Measurements from ENCODE around the gene MAP3K3.

Gene MAP3K3

DNA sequence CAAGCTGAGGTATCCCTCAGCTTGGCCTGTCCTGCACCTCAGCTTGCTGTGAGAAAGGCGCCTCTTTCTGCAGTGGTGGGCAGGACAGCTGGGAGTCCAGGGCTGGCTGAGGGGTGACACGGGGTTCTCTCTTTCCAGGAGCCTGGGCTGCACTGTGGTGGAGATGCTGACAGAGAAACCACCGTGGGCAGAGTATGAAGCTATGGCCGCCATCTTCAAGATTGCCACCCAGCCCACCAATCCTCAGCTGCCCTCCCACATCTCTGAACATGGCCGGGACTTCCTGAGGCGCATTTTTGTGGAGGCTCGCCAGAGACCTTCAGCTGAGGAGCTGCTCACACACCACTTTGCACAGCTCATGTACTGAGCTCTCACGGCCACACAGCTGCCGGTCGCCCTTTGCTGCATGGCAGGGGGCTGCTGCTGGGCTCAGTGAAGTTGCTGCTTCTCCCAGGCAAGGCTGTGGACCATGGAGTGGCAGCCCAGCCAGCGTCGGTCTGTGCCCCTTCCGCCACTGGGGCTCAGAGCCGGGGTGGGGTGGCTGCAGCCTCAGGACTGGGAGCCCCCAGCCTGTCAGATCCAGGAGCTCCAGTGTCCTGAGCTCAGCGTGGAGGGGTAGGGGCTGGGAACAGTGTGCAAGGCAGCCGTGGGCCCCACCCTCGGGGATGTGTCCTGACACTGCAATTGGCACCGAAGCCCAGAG is 71.3 kb downstream of the MAP3K3 start:
- no peak for DNase-seq (ENCODE audit: low read depth in 2 of 2)

DNA sequence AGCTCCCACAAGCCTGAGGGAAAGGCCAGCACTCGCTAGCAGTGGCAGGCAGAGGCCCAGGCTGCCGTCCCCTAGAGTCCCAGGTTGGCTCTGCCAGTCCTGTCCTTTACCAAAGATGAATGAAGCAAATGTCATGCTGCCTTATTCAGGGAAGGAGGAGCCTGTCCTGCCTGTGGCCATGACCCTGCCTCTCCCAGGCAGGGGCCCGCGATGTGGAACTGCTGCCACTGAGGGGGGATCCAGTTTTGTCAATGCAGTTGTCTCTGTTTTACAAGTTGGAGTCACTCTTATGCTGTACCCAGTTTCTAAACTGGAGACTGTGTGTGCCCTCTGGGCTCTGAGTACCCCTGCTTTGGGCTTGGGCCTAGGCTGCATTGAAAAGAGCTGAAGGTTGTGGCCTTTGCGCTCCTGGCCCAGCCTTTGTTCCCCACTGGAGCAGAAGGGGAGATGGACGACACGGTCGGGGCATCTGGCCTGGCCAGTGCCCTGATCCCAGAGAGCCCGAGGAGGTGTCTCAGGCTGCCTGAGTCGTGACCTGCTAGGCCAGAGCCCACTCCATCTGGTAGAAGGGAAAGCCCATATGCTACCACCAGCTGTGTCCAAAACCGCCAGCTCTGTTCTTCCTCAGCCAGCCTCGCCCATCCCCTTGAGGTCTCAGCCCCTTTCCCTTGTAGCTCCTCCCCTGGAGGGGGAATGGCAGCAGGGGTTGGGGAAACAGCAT is 72.2 kb downstream of the MAP3K3 start:
- DNase-seq (ENCODE audit: low read depth in 2 of 2) = no peak

DNA sequence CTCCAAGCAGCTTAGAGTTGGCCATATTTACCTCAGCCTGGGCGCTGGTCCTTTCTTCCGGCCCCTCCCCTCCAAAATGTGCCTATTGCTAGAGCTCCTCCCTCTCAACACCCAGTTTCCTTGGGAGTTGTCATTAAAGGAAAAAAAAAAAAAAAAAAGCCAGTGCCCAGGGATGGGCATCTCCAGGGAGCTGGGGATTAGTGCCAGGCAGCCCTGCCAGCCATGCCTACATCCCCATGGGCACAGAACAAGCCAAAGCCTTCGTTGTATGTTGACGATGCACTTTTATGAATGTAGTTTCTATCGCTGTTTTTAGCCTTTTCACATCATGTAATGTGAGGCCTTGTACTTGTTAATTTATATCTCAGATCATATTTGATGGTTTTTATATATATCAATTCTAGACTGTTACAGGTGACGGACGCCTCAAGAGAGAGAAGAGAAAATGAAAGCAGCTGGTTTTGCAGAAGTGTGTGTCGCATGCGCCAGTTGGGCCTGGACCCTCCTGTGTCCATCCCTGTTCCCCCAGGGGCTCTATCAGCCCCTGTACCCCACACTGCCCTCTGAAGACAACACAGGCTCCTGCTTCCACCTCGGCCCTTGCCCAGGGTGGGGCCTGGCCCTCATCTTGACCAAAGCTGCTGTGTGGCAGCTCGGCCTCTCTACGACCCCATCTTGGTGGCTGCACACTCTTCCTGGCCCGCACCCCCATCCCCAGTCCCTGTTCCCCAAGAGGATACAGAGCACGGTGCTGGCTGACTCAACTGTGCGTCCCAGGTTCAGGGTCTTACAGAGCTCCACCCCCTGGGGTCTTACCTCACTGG is 72.9 kb downstream of the MAP3K3 start:
- no peak for DNase-seq (ENCODE audit: low read depth in 2 of 2)

DNA sequence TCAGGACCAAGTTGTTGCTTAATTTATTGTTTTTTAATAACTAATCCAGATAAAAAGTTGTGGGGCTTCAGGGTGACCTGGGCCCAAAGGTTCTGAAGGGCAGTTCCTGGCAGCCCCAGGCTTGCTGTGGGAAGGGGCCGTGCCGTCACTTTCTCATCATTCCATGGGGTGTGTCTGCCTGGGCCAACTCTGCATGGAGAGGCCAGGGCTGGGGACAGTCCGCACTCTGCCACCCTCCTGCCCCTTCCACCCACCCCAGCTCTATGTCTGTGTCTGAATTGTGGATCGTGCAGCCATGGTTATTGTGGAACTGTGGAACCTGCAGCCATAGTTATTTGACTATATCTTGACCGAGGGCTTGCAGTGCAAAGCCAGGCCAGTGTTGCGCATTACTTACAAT is 73.7 kb downstream of the MAP3K3 start:
- DNase-seq (ENCODE audit: low read depth in 2 of 2) = no peak

DNA sequence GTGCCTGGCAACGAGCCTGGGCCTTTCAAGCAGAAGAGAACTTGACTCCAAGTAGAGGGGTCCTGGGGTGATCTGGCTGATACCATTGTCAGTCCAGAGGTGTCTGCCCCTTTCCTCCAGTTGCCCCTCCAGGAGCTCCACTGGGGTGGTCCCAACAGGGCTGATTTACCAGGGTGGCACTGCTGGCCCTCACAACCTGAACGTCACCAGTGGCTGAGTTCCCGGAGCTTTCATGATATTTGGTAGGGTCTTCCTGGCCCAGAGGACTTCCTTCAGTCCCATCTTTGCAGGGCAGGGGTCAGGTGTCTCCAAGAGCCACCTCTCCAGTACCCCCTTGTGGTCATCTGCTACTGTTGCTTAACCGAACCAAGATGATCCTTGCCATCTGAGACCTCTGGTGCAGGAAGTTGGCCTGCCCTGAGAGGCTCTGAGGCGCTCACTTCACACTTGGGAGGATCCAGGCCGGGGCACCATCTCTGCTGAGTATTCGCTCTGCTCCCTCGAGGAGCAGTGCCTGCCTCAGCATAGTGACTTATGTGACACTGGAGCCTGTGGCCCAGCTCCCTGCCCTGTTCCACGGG is 74.3 kb downstream of the MAP3K3 start:
- no peak for DNase-seq (ENCODE audit: low read depth in 2 of 2)

DNA sequence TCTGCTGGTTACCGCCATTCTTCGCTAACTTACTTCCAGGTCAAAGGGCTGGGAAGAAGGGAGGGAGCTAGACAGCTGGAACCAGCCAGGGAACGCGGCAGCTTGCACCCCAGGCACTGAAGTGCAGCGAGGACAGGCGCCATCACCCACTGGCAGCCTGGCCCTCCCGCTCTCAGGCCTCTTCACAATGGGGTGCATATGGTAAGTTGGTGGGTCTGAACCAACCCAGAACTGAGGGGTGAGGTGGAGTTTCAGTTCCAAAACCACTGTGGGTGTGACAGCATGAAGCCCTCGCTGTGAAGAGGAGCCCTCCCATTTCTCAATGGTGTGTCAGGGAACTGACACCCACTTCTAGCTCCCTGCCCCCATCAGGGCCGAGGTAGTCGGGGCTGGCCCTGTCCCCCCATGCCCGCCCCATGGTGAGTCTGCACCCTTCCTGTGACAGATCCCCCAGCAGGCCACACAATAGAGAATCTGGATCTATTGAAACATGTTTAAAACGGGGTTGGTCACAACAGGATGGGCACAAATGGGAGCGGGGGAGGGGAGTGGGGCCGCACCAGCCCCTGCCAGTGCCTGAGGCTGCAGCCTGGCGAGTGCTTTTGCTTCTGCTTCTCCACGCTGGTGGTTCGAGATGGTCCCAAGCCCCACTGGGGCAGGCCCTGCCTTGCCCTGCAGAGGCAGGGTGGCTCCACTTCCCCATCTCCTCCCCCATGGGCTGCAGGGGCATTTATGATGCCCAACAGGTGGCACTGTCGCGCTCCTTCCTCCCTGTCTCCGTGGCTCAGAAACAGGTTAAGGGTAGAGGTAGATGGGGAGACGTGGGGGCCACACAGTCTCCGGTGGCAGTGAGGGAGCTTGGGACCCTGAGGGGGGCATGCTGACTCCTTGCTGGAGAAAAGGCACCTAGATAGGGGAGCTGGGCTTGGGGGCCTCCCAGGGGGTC is 75.4 kb downstream of the MAP3K3 start:
- DNase-seq (ENCODE audit: low read depth in 2 of 2) = peak; percentile 64 to 65

DNA sequence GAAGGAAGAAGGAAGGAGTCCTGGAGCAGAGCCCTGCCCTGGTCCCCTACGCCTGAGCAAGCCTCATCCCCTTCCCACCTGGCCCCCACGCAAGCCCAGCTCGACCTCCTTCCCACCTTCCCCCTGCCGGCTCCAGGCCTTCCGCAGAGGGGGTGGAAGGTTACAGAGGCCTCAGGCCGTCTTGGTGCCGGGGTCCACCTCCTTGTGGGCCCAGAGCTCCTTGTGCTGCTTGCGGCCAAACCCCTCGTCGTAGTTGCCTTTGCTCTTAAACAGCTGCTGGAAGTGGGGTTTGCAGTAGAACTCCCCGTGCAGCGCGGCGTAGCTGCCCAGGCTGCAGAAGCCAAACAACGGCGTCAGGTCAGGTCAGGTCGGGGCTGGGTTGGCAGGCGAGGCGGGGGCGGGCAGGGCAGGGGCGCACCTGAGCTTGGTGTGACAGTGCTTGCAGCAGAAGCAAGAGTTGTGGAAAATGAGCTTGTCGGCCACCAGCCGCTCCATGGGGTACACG is 76.2 kb downstream of the MAP3K3 start:
- no peak for DNase-seq (ENCODE audit: low read depth in 2 of 2)

DNA sequence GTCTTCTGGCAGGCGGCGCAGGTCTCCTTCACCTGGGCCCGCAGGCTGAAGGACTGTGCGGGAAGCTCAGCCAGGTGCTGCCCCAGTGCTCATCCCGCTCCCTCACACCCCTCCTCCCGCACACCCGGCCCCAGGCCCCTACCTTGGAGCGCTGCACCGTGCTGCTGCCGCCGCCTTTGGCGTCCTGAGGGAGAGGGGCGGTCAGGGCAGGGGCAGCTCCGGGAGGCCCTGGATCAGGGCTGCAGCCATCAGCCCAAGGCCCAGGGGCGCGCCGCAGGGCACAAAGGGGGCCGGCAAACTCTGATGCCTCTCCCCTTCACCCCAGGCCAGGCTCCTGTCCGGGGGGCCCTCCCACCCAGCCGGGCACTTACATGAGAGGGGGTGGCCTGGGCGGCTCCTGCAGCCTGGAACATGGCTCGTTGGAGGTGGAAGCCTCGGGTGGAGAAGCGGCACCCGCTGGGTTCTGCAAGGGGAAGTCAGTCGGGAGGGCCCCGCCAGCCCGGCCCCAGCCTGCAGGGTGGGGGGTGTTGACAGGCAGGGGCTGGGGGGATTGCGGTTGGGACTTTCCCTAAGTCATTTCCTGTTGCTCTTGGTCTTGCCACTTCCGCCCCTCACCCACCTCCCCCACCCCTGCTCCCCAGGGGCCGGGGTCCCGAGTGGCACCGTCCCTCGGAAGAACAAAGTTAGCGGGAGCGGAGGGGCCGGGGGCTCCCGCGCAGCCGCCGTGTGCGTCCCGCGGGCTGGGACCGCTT is 76.8 kb downstream of the MAP3K3 start:
- DNase-seq (ENCODE audit: low read depth in 2 of 2) = peak; percentile 76 to 86

DNA sequence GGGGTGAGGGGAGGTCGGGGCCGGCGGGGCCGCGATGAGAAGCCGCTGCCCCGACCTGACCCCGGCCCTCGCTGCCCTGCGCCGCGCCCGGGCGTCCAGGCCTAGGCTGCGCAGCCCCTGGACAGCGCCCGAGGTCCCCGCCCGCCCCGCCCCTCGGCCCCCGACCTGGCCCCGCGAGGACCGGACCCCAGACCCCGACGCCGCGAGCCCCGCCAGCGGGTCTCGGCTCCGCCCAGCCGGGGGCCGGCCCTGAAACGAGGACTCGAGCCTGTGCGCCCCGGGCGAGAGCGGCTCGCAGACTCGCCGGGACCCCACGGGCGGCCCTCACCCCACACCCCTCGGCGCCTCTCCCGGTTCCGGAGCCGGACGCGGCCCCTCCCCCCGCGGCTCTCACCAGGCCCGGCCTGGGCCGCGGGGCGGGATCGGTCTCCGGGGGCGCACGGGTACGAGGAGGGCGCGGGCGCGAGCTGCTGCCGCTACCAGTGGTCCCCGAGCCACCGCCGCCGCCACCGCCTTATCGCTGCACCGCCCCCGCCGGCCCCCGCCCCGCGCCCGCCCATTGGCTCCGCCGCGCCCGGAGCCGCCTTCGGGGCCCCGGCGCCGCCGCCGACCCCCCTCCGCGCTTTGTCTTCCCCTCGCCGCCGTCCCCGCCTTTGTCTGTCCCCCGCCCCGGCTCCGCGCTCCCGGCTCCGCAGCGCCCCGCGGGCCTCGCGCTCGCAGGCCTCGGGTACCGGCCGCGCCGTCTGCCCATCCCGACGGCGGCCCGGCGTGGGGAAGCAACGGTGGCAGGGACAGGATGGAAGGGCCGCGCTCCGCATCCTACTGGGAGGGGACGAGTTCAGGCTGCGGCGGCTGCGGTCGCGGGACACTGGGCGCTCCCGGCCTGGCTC is 77.7 kb downstream of the MAP3K3 start, which contains the start of gene LIMD2:
LIMD2 (minus strand) TSS at position 488 of the 890 bp plus-strand sequence. CDS start 827 bp downstream, outside the sequence.
- peak; percentile 72 to 89 for DNase-seq (ENCODE audit: low read depth in 2 of 2)

DNA sequence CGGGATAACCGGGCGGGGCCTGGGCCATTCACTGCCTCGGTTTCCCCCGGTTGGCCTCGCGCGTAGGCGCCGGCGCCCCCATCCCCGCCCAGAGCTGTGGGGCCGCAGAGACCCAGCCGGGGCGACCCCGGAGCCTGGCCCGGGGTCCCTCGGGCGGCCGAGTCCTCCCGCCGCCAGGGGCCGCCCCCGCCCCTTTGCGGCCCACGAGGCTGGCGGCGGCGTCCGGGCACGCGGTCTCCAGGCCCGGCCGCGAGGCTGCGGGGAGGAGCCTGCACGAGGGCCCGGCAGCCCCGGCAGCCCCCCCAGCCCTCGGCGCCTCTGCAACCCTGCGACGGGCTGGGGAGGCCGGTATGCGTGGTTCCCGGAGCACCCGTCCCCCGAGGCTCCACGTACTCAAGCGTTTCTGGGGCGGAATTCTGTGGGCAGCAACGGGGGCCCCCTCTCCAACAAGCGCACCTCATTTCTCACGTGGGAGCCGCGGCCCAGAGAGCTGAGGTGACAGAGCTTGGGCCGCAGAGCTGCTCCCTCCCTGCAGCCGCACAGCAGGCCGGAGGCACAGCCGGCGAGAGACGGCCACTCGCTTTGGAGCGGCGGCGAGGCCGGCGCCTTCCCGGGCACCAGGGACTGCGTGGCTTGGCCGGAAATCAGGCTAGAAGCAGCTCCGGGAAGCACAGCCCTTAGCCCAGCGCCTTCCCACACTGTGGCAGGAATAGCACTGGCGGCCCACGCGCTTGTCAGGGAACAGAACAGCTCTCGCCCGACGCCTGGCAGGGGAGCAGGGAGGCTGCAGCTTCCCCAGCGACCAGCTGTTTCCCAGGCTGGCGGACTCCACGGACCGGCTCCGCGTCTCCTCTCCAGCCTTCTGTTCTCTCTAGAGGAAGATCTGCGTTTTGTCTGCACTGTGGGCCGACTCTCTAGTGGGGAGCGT is 78.6 kb downstream of the MAP3K3 start:
- peak; percentile 27 to 68 for DNase-seq (ENCODE audit: low read depth in 2 of 2)

DNA sequence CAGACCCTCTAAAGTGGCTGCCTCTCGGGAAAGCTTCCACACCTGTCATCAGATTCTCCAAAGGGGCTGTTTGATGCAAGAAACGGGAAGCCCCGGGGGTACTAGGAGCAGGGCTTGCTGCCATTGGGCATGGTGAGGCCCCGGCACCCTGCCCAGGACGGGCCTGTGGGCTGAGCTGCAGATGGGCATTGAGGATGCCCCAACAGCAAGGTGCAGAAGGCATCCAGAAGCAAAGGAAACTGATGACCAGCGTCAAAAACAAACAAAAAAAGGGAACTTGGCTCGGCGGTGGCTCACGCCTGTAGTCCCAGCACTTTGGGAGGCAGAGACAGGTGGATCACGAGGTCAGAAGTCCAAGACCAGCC is 79.2 kb downstream of the MAP3K3 start:
- DNase-seq (ENCODE audit: low read depth in 2 of 2) = no peak

DNA sequence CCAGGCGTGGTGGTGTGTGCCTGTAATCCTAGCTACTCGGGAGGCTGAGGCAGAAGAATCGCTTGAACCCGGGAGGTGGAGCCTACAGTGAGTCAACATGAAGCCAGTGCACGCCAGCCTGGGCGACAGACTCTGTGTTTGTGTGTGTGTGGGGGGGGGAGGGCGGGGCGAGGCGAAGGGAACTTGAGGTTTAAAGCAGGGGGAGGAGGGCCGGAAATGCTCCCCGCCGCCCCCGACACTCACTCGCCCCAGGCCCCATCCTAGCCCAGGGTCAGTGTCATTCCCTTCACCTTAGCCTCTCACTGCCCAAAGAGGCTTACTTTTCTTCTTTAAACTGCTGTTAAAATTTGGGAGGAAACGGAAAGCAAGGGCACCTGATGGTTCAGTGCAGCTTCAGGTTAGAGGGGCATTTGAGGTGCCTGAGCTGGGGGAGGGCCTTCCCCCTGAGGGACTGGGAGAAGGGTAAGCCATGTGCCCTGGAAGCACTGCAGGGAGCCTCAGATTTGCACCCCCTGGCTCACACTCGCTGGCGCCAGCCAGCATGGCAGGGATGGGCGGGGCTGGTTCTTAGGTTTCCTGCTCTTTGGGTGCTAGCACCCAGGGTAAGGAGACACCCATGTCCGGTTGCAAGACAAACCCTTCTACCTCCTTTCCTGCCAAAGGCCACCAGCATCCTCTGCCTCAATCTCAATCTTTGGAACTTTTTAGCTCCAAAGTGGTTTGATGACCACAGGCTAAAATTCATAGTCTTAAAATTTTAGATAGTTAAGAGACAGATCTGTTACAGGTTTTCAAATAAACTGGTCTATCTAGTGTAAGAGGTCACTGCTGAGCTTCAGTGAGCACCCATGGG is 79.9 kb downstream of the MAP3K3 start:
- peak; percentile 73 for DNase-seq (ENCODE audit: low read depth in 2 of 2)

DNA sequence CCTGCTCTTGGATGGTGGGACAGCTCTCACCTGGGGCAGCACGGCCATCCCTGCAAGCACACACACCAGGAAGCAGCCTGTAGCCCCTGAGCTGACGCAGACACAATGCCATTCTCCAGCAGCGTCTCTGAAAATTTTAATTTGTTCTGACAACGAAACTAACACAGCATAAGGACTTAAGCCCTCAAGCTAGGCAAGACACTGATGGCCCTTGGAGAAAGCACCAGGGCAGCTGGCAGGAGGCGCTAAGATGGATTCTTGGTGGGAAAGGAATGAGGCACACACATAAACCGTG is 80.5 kb downstream of the MAP3K3 start:
- no peak for DNase-seq (ENCODE audit: low read depth in 2 of 2)

DNA sequence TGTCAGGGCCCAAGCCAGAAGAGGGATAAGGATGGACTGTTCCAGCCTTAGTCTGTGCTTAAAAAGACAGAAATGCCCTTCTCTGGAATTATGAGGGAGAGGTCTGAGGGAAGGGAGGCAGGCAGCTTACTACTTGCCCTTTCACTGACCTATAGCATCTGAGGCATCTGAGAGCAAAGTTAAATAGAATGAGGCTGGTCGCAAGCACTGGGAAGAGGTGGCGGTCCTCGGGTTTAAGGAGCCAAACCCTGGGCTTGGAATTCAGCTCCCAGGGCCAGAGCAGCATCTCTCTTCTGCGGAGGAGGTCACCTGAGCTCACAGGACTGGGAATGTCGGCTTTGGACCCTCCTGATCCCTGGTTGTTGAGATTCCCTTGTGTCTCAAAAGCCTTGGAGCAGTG is 80.8 kb downstream of the MAP3K3 start:
- no peak for DNase-seq (ENCODE audit: low read depth in 2 of 2)

DNA sequence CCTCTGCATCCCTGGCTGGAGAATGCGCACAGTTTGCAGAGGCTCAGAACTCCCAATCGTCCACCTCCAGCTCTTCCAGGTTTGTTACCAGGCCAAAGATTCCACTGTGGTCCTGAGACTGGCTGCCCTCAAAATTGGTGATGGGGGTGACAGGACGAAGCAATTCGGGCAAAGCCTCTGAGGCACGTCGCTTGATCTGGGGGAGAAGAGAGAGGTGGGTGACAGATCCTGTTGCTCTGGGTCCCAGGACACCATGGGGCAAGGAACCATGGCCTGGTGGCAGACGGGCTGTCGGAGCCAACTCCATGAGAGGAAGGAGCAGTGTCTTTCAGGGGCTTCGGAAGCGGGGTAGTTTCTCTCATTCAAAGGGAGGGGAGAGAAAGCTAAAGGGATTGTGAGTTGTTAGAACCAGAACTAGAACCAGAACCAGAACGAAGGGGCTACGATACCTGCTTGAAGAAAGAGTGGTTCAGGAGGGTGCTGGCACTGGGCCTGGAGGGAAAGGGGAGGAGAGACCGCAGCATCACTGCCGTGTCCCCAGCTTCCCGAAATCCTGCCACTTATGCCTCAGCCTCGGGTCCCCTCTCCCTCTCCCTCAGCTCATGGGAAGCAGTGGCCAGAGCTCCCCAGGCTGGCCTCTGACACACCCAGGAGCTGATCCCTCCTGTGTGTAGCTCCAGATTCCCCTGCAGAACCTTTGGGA is 81.5 kb downstream of the MAP3K3 start:
- no peak for DNase-seq (ENCODE audit: low read depth in 2 of 2)

DNA sequence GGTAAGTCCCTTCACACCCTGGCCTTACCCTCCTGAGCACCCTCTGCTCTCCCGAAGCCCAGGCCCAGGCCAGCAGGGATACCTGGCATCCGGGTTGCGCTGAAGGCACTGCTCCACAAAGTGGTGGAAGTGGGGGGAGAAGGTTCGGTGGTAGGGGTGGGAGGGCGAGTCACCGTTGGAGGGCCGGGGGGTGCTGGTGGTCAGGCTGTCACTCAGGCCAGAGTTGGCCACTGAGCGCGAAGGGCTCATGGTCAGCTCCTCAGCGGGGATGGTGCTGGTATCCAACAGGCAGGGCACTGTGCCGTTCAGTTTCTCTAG is 82.0 kb downstream of the MAP3K3 start:
- no peak for DNase-seq (ENCODE audit: low read depth in 2 of 2)

DNA sequence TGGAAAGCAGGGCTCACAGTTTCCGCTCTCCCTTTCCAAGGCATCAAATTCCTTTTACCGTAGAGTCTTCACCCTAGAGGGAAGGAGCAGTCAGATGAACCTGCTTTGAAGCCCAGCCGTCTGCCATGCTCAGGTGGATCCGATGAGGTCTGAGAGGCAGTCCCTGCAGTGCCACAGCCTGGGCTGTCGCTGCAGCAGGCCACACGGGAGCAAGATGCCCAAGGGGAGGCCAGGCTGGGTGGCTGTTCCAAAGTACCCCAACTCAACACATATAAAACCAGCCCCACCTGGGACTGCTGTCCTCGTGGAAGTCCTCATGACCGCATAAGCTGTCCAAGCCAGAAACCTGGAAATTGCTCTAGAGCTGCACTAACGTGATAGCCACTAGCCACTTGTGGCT is 82.6 kb downstream of the MAP3K3 start:
- no peak for DNase-seq (ENCODE audit: low read depth in 2 of 2)
